ENCODE results near the gene MAP2K2.
A peak's percentile ranks its signal among the peaks of the same experiment; 100 is the strongest.

The MAP2K2 gene

GRCh38 chr19:4124638-4125037 is 716 bp upstream of the MAP2K2 start:
- Histone ChIP-seq H3K27ac (no peak overlapping the region), H3K4me3 (peak overlapping the region; percentile 85)
- no peak for TF ChIP-seq CTCF (IDR thresholded peaks at IDR 0.05)
- DNase-seq (ENCODE audit: low spot score) = no peak

- peak overlapping the region; percentile 60 to 91 for H3K27ac ChIP-seq
- TF ChIP-seq CTCF (IDR thresholded peaks at IDR 0.05) = no peak
- DNase-seq (ENCODE audit: low spot score) = no peak
- H3K4me3 ChIP-seq = peak overlapping the region; percentile 85
Observed at GRCh38 chr19:4122480-4122879, 1.4 kb downstream of the MAP2K2 start.

GRCh38 chr19:4121815-4122214 is 2.1 kb downstream of the MAP2K2 start:
- no peak for DNase-seq (ENCODE audit: low spot score)
- no peak overlapping the region for H3K4me3 ChIP-seq
- H3K27ac ChIP-seq = peak overlapping the region in 1 of 2 donors; percentile 28
- no peak for TF ChIP-seq CTCF (IDR thresholded peaks at IDR 0.05)

- no peak for DNase-seq (ENCODE audit: low spot score)
- Histone ChIP-seq H3K27ac (no peak overlapping the region), H3K4me3 (no peak overlapping the region)
- no peak for TF ChIP-seq CTCF (IDR thresholded peaks at IDR 0.05)
Observed at GRCh38 chr19:4121273-4121612, 2.7 kb downstream of the MAP2K2 start.

- Histone ChIP-seq H3K4me3 (no peak overlapping the region), H3K27ac (no peak overlapping the region)
- TF ChIP-seq CTCF (IDR thresholded peaks at IDR 0.05) = no peak
- DNase-seq (ENCODE audit: low spot score) = no peak
Observed at GRCh38 chr19:4120559-4121272, 3.2 kb downstream of the MAP2K2 start.

GRCh38 chr19:4119763-4120162 is 4.2 kb downstream of the MAP2K2 start:
- DNase-seq (ENCODE audit: low spot score) = no peak
- Histone ChIP-seq H3K27ac (no peak overlapping the region), H3K4me3 (no peak overlapping the region)
- no peak for TF ChIP-seq CTCF (IDR thresholded peaks at IDR 0.05)

GRCh38 chr19:4115818-4116385 is 8.0 kb downstream of the MAP2K2 start:
- no peak for DNase-seq (ENCODE audit: low spot score)
- Histone ChIP-seq H3K4me3 (no peak overlapping the region), H3K27ac (peak overlapping the region in 1 of 2 donors; percentile 40)
- TF ChIP-seq CTCF (IDR thresholded peaks at IDR 0.05) = no peak

Measured in coronary artery (tissue), 2 donors.